ENCODE data around the gene APLP2.
"Not testable (repeated sequence)": the region's sequence is repeated elsewhere in the genome, so short reads cannot be mapped to it uniquely, and the experiment has no call there.

Gene APLP2

GRCh38 chr11:130151196-130151595 lies 81.5 kb downstream of the APLP2 start:
- no peak for DNase-seq

- no peak for DNase-seq
Measured at GRCh38 chr11:130156108-130157022, 86.7 kb downstream of the APLP2 start.

GRCh38 chr11:130157101-130157500 lies 87.4 kb downstream of the APLP2 start:
- no peak for DNase-seq

DNA sequence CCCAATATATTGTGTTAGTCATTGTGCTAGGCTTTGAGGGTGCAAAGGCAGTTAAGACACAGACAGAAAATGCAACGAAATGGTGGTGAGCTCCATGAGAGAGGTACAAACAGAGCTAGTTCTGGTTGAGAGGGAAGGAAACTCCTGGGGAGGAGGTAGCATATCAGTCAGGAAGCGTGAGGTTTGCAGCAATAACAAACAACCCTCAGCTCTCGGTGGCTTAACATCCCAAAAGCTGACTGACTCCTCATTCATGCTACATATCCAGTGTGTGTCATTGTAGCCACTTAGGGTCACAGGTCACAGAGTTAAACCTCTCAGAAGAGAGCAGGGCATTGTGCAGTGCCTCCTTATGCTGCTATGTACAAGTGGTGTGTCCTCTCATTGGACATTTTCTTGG lies 88.1 kb downstream of the APLP2 start:
- no peak for DNase-seq

- DNase-seq: no peak
Measured at GRCh38 chr11:130159139-130159538, 89.4 kb downstream of the APLP2 start.

- DNase-seq: no peak
Measured at GRCh38 chr11:130159657-130160497, 90.2 kb downstream of the APLP2 start, which contains the start of gene ST14. Gene ST14 (plus strand): TSS chr11:130159782. CDS start chr11:130159980, 198 bp downstream.

DNA sequence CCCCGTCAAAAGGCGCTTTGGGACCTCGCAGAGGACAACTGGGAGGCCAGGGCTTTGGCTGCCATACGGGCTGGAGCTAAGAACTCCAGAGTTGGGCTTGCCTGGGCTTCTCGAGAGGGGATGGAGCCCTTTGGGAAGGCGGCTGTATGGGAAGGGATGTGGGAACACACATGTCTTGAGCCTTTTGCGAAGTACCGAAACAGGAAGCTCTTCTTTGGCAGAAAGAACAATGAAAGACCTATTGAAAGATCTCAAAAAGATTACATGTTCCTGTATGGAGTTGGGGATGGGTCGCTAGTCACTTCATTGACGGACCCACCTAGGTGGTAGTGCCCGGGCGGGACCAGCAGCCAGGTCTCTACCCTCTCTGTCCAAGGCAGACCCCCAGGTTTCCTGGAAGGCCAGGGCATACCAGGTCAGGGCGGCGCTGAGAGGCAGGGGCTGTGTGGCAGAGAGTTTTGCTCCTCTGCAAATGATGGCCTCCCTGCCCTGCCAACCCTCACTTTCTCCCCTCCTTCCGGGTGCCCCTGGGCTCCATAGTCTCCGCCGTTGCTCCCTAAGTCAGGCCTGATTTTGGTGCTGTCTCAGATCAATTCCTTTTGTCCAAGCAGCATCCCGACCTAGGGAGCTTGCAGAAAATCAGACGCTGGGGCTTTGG lies 90.9 kb downstream of the APLP2 start:
- no peak for DNase-seq

- DNase-seq: no peak
Measured at GRCh38 chr11:130161441-130162145, 91.9 kb downstream of the APLP2 start.

- DNase-seq: no peak
Measured at GRCh38 chr11:130162733-130163132, 93.0 kb downstream of the APLP2 start.

GRCh38 chr11:130163346-130164220 lies 93.9 kb downstream of the APLP2 start:
- no peak for DNase-seq

- no peak for DNase-seq
Measured at GRCh38 chr11:130164221-130164570, 94.5 kb downstream of the APLP2 start.

- DNase-seq: no peak
Measured at GRCh38 chr11:130165601-130166456, 96.1 kb downstream of the APLP2 start.

DNA sequence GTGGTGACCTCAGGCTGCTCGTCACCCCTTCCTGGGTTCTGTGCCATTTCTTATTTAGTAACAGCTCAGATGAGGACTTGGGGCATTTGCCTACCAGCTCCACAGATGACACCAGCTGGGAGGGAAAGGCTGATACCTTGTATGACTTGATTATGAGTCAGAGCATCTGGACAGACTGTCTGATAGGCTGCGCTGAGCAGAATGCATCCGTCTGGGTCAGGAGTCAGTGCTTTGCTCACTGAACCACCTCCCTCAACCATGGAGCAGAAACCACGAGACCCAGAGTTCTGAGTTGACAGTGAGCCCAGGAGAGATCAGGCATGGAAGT lies 96.7 kb downstream of the APLP2 start:
- no peak for DNase-seq

GRCh38 chr11:130167146-130167545 lies 97.5 kb downstream of the APLP2 start:
- no peak for DNase-seq

- DNase-seq: no peak
Measured at GRCh38 chr11:130168105-130168504, 98.4 kb downstream of the APLP2 start.

DNA sequence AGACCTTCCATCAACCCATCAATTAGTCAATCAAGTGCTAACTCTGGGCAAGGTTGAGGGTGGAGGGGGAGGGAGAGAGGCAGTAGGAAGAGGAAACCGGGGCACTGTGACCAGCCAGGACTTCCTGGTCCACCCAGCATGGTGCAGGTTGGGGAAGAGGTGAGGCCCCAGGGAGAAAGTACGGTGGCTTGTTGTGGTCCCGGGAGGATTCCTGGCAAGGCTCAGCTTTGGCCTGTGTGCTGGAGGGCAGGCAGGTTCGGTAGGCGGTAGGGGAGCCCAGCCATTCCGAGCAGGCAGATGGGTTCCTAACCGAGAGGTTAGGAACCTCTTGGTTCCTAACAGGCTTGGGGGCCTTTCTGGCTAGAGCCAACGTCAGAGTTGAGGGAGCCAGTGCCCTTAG lies 100.7 kb downstream of the APLP2 start:
- DNase-seq: no peak

DNA sequence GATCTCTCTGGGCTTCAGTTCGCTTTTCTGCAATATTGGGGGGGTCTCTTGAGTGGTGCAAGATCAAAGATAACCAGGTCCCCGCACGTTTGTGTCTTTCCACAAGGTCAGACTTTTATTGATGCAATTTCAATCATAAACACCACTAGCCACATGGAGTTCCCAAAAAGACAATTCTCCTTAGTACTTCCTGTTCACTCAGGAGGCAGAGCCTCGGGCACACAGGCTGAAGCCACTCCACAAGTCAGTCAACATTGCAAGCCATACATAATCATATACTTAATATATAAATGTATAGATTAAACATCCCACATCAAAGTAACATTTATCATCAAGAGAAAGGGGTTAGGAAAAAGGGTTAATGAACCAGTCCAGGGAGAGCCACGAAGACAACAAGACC lies 101.8 kb downstream of the APLP2 start:
- no peak for DNase-seq

- DNase-seq: not testable (repeated sequence)
Measured at GRCh38 chr11:130172001-130172400, 102.3 kb downstream of the APLP2 start.

DNA sequence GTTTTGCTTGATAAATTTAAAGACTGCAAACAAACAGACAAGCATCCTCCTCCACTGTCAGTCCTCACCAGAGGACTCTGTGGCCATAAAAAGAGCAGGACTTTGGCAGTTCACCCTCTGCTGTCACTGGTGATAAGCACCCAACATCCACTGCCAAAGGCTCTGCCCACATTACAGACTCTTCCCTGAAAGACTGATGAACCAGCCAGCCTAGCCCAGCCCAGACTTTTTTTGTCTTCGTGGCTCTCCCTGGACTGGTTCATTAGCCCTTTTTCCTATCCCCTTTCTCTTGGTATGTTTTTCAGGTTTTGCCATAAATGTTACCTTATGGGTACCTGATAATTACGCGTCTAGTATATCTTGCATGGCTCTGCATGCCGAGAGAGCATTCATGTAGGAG lies 104.9 kb downstream of the APLP2 start:
- no peak for DNase-seq

GRCh38 chr11:130175898-130176297 lies 106.2 kb downstream of the APLP2 start:
- DNase-seq: no peak

- no peak for DNase-seq
Measured at GRCh38 chr11:130177782-130178181, 108.1 kb downstream of the APLP2 start.

All from bone marrow (tissue), 2 donors.